HG03354 (cell line): ENCODE measurements around the gene ANKRD6.
"Not testable (repeated sequence)": the region's sequence is repeated elsewhere in the genome, so short reads cannot be mapped to it uniquely, and the experiment has no call there.

Experiments
- ATAC-seq: cut with Tn5 transposase; IDR thresholded peaks from one replicate; pipeline ENCODE4 v1.9.1; 2021; ENCODE audit warnings: mild to moderate bottlenecking; ENCODE audit not compliant: unreplicated experiment, poor library complexity, severe bottlenecking

ANKRD6 gene

GRCh38 chr6:89636412-89636811 is 203.5 kb downstream of the ANKRD6 start:
- ATAC-seq = not testable (repeated sequence)

GRCh38 chr6:89637960-89638319 is 205.0 kb downstream of the ANKRD6 start:
- ATAC-seq = peak; percentile 1

DNA sequence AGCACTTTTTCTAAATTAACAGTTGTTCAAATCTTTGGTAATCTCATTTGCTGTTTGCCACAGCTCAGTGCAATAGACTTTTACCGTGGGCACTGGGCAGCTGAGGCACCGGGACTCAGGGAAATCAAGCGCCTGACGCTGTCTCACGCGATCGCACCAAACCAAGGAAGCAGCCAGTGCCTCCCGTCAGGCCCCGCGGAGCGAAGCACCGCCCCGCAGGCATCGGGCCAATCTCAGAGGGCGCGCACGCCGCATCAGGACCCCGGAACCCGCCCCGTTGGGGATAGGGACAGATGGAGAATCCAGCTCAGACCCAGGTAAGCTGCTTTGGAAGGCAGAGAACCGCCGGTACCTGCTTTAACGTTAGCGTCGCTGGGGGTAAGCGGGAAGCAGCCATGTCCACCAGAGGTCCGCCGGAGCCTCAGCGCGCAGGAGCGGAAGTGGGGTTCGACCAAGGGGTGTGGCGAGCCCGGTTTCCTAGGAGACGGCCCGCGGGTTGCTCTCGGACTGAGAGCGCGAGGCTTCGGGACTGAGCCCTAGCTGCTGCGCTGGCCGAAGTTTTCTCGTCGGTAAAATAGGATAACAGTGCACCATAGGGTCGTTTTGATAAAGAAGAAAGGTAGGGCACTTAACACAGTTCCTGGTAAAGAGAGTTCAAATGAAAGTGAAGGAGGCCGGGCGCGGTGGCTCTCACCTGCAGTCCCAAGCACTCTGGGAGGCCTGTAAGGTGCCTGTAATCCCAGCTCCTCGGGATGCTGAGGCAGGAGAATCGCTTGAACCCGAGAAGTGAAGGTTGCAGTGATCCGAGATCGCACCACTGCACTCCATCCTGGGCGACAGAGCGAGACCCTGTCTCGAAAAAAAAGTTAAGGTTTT is 205.6 kb downstream of the ANKRD6 start, which contains the start of gene LYRM2:
LYRM2 (minus strand) TSS at position 428 of the 876 bp plus-strand sequence; CDS start at position 397, 31 bp downstream.
- peak; percentile 98 for ATAC-seq

- no peak for ATAC-seq
These were observed 207.9 kb downstream of the ANKRD6 start for GRCh38 chr6:89640804-89641203.

DNA sequence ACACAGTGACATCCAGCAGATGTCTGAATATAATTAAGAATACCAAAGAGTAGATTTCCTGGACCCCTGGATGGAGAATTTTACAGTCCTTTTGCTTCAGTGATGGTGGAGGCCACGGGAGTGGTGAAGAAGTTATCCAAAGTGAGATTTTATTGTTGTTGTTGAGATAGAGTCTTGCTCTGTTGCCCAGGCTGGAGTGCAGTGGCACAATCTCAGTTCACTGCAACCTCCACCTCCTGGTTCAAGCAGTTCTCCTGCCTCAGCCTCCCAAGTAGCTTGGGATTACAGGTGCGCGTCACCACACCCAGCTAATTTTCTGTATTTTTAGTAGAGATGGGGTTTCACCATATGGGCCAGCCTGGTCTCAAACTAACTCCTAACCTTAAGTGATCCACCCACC is 208.6 kb downstream of the ANKRD6 start:
- not testable (repeated sequence) for ATAC-seq

GRCh38 chr6:89642956-89643355 is 210.0 kb downstream of the ANKRD6 start:
- no peak for ATAC-seq

- ATAC-seq = no peak
These were observed 210.5 kb downstream of the ANKRD6 start for GRCh38 chr6:89643406-89643805.

GRCh38 chr6:89644864-89645263 is 211.9 kb downstream of the ANKRD6 start:
- ATAC-seq = no peak

- no peak for ATAC-seq
These were observed 216.7 kb downstream of the ANKRD6 start for GRCh38 chr6:89649682-89650081.

GRCh38 chr6:89650579-89650978 is 217.6 kb downstream of the ANKRD6 start:
- no peak for ATAC-seq

DNA sequence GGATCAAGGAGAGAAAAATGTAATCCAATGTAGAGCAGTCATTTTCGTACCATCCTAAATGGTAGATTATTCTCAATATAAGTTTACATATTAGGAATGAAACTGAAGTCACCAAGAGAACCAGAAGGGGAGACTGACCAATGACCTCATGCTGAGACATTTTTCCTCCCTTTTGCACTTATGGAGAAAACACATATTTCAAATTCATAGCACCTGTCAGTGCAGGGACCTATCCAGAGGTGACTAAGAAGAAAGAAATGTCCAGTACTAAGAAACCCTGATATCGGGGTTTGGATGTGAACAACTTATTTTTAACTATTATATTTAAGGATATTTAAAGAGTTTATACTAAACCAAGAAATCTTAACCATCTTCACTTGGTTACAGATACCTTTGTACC is 222.2 kb downstream of the ANKRD6 start:
- no peak for ATAC-seq

DNA sequence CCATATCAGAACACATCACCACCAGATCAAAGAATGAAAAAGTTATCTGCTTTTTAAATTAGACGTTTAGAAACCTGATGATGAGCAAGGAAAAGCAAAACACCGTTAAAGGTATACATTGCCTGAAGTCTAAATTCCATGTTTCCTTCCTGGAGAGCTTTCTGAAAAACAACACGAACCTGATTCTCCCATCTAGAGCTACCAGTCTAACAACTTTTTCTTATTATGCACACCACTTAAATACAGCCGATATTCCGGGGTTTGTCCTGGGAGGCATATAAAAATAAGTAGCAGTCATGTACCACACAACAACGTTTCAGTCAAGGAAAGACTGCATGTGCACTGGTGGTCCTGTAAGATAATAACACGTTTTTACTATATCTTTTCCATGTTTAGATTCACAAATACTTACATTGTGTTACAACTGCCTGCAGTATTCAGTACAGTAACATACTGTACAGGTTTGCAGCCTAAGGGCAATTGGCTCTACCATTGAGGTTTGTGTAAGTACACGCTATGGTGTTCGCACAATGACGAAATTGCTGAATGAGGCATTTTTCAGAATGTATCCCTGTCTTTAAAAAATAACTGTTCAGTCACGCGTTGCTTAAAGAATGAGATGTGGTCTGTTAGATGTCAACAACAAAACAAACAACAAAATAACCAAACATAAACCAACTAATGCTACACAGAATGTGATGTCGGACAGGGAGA is 224.7 kb downstream of the ANKRD6 start:
- ATAC-seq = no peak

GRCh38 chr6:89660981-89661380 is 228.0 kb downstream of the ANKRD6 start:
- ATAC-seq = no peak

- ATAC-seq = no peak
These were observed 228.6 kb downstream of the ANKRD6 start for GRCh38 chr6:89661559-89661958.

GRCh38 chr6:89662659-89663223 is 229.8 kb downstream of the ANKRD6 start:
- no peak for ATAC-seq

GRCh38 chr6:89667872-89668556 is 235.1 kb downstream of the ANKRD6 start:
- ATAC-seq = no peak

GRCh38 chr6:89669002-89669401 is 236.1 kb downstream of the ANKRD6 start:
- ATAC-seq = no peak

DNA sequence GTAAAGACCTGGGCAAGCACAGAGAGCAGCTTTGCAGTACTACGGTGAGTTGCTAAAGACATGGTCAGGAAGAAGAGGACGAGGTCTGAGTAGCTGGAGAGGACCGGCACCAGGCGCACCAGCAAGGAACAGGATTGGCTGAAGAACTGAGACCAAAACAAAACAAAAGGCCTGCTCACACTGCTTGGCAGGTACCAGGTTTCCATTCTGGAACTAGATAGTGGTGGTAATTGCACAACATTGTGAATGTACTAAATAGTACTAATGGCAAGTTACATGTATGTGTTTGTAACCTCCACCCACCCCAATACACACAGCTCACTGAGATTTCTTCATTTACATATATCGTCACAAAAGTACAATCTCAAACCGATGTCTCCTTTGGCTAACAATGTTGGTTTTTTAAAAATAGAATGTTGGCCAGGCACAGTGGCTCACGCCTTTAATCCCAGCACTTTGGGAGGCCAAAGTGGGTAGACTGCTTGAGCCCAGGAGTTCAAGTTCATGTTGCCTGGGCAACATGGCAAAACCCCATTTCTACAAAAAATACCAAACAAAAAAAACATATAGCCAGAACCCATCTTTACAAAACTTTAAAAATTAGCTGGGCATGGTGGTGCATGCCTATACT is 238.1 kb downstream of the ANKRD6 start:
- ATAC-seq = no peak

- ATAC-seq = no peak
These were observed 243.2 kb downstream of the ANKRD6 start for GRCh38 chr6:89675949-89676748.
